GM23338 (cell line): ENCODE results near the gene SFRP4. TPM values are rescaled to one million over a fixed set of nuclear protein-coding genes. Genes with fewer than 3 reads are reported as not detected.

Experiments used
- ATAC-seq: fragments of 200-7000 bp; cut with Tn5 transposase; 3 replicates; pipeline ENCODE4 v1.9.1; 2020
- DNase-seq: peaks from one replicate; pipeline ENCODE4 v3.0.0-alpha.2; 2015; ENCODE audit warnings: low spot score
- H2AFZ ChIP-seq: fragments of 200-600 bp; sonication (generic); 2 replicates; pipeline ENCODE4 v1.8.0; 2016; ENCODE audit warnings: antibody characterized with exemption, mild to moderate bottlenecking, moderate library complexity
- H3F3A ChIP-seq: fragments of 200-600 bp; sonication (generic); replicated peaks from 2 replicates; pipeline ENCODE4 v1.8.0; 2017; ENCODE audit warnings: antibody characterized with exemption, mixed run types, low read depth
- H3K27ac ChIP-seq: fragments of 200-600 bp; sonication (generic); 2 replicates; pipeline ENCODE4 v1.6.1; 2016; ENCODE audit warnings: low read depth
- H3K27me3 ChIP-seq: fragments of 200-600 bp; sonication (generic); 2 replicates; pipeline ENCODE4 v1.8.0; 2016; ENCODE audit warnings: mild to moderate bottlenecking, mixed run types, moderate library complexity; ENCODE audit not compliant: insufficient read depth
- H3K36me3 ChIP-seq: fragments of 200-600 bp; sonication (generic); 2 replicates; pipeline ENCODE4 v1.8.0; 2016; ENCODE audit warnings: mild to moderate bottlenecking; ENCODE audit not compliant: insufficient read depth
- H3K4me1 ChIP-seq: fragments of 200-600 bp; sonication (generic); 2 replicates; pipeline ENCODE4 v1.8.0; 2016; ENCODE audit warnings: mild to moderate bottlenecking, moderate library complexity; ENCODE audit not compliant: insufficient read depth
- H3K4me2 ChIP-seq: fragments of 200-600 bp; sonication (generic); 2 replicates; pipeline ENCODE4 v1.7.1; 2017; ENCODE audit warnings: mixed run types
- H3K4me3 ChIP-seq: fragments of 200-600 bp; sonication (generic); 2 replicates; pipeline ENCODE4 v1.6.1; 2016; ENCODE audit warnings: mixed run types
- H3K79me2 ChIP-seq: fragments of 200-600 bp; sonication (generic); replicated peaks from 2 replicates; pipeline ENCODE4 v1.8.0; 2017; ENCODE audit warnings: mild to moderate bottlenecking; ENCODE audit not compliant: insufficient read depth
- H3K9me2 ChIP-seq: fragments of 200-600 bp; sonication (generic); 2 replicates; pipeline ENCODE4 v1.8.0; 2017; ENCODE audit not compliant: insufficient read depth
- H4K20me1 ChIP-seq: fragments of 200-600 bp; sonication (generic); replicated peaks from 2 replicates; pipeline ENCODE4 v1.8.0; 2017; ENCODE audit warnings: mild to moderate bottlenecking; ENCODE audit not compliant: insufficient read depth
- H3K27ac Mint-ChIP-seq: 2 replicates; pipeline ENCODE4 v1.8.0; 2020; ENCODE audit warnings: inconsistent platforms, mild to moderate bottlenecking, moderate library complexity, mixed read lengths
- H3K27me3 Mint-ChIP-seq: 3 replicates; pipeline ENCODE4 v1.8.0; 2022; ENCODE audit warnings: low read depth, mild to moderate bottlenecking, moderate library complexity, mixed read lengths, inconsistent platforms; ENCODE audit not compliant: insufficient read depth, poor library complexity
- H3K36me3 Mint-ChIP-seq: 3 replicates; pipeline ENCODE4 v1.8.0; 2021; ENCODE audit warnings: low read depth, mild to moderate bottlenecking, inconsistent platforms, moderate library complexity, mixed read lengths
- H3K4me1 Mint-ChIP-seq: 3 replicates; pipeline ENCODE4 v1.8.0; 2020; ENCODE audit warnings: mild to moderate bottlenecking, inconsistent platforms, mixed read lengths
- H3K4me3 Mint-ChIP-seq: 3 replicates; pipeline ENCODE4 v1.8.0; 2021; ENCODE audit warnings: moderate library complexity, mild to moderate bottlenecking, inconsistent platforms, mixed read lengths
- H3K9me3 Mint-ChIP-seq: 3 replicates; pipeline ENCODE4 v1.8.0; 2020; ENCODE audit warnings: moderate library complexity, mild to moderate bottlenecking, inconsistent platforms, mixed read lengths
- CREB1 ChIP-seq: fragments of 250-450 bp; sonication (Bioruptor Pico); IDR thresholded peaks from 2 replicates; pipeline ENCODE4 v1.5.0; 2020; ENCODE audit warnings: low read depth, mild to moderate bottlenecking, moderate library complexity
- CTCF ChIP-seq, 2 experiments: fragments of 200-600 bp in 1 of 2; sonication (generic) in 1 of 2; conservative IDR thresholded peaks; 2 replicates each; pipeline versions ENCODE4 v1.5.1 to v1.6.1; 2016 to 2017; ENCODE audit warnings: antibody characterized with exemption in 2 of 2, low read depth in 2 of 2, mild to moderate bottlenecking in 2 of 2, moderate library complexity in 1 of 2
- ETS1 ChIP-seq: IDR thresholded peaks from 2 replicates; pipeline ENCODE4 v1.6.1; 2016; ENCODE audit warnings: antibody characterized with exemption
- EZH2 ChIP-seq: fragments of 200-600 bp; sonication (generic); IDR thresholded peaks from one replicate; pipeline ENCODE4 v1.8.0; 2017; ENCODE audit warnings: antibody characterized with exemption, mild to moderate bottlenecking, low read depth; ENCODE audit not compliant: unreplicated experiment
- EZH2phosphoT487 ChIP-seq: fragments of 200-600 bp; sonication (generic); IDR thresholded peaks from one replicate; pipeline ENCODE4 v1.8.1; 2018; ENCODE audit warnings: antibody characterized with exemption; ENCODE audit not compliant: unreplicated experiment
- JUNB ChIP-seq: IDR thresholded peaks from one replicate; pipeline ENCODE4 v1.6.1; 2016; ENCODE audit warnings: antibody characterized with exemption; ENCODE audit not compliant: unreplicated experiment
- NANOG ChIP-seq: IDR thresholded peaks from 2 replicates; pipeline ENCODE4 v1.6.1; 2016; ENCODE audit warnings: antibody characterized with exemption, borderline replicate concordance
- POLR2AphosphoS5 ChIP-seq: IDR thresholded peaks from 2 replicates; pipeline ENCODE4 v1.6.1; 2016; ENCODE audit warnings: antibody characterized with exemption, low read depth
- REST ChIP-seq: IDR thresholded peaks from one replicate; pipeline ENCODE4 v1.6.1; 2018; ENCODE audit warnings: antibody characterized with exemption; ENCODE audit not compliant: unreplicated experiment
- STAT1 ChIP-seq: IDR thresholded peaks from one replicate; pipeline ENCODE4 v1.6.1; 2016; ENCODE audit warnings: antibody characterized with exemption; ENCODE audit not compliant: unreplicated experiment
- ZNF114 ChIP-seq: fragments of 250-450 bp; sonication (Bioruptor Pico); IDR thresholded peaks from 2 replicates; pipeline ENCODE4 v1.5.0; 2020; ENCODE audit warnings: mild to moderate bottlenecking, moderate library complexity
- polyA plus RNA-seq: library from polyadenylated mRNA; unstranded; fragments of >200 nt; fragmentation: Nextera tagmentation; extraction: Ambion mirVana; gene quantifications from 2 replicates; pipeline ENCODE4 v1.2.1, GENCODE V29; 2016
- total RNA-seq: library from RNA; depleted of rRNA; stranded (reverse); fragments of >200 nt; shearing (Covaris generic); gene quantifications from 2 replicates; pipeline ENCODE4 v1.2.3, GENCODE V29; 2014

SFRP4 gene
- total and polyA plus RNA-seq, 2 experiments from 2014 or later, result not detected

- Mint-ChIP-seq H3K36me3 (no peaks in the 10 kb centered on the region; the same call in 2 of the 3 replicates), H3K4me1 (peaks cover 7% of the 10 kb centered on the region; the same call in 2 of the 3 replicates), H3K27ac (no peak overlapping the region), H3K4me3 (no peak overlapping the region), H3K27me3 (peaks cover 14% of the 10 kb centered on the region), H3K9me3 (no peaks in the 10 kb centered on the region)
- H3K4me3 ChIP-seq, result no peak overlapping the region
- no peak overlapping the region for H3K4me2 ChIP-seq
- H3K27me3 ChIP-seq, result peaks cover 16% of the 10 kb centered on the region
- DNase-seq, result no peak
- 0 out of 2 replicates have a peak, but pooled peaks cover 8% of the 10 kb centered on the region for H3K79me2 ChIP-seq
- H4K20me1 ChIP-seq, result no peaks in the 10 kb centered on the region
- TF ChIP-seq JUNB, result no peak
- no peak for TF ChIP-seq EZH2phosphoT487
- no peaks in the 10 kb centered on the region for H3F3A ChIP-seq
- no peak for ATAC-seq
- H3K27ac ChIP-seq, result no peak overlapping the region
- no peaks in the 10 kb centered on the region for H3K36me3 ChIP-seq
- H2AFZ ChIP-seq, result no peak overlapping the region
- peaks cover 6% of the 10 kb centered on the region; the same call in 1 of the 2 replicates for H3K4me1 ChIP-seq
- 0 out of 2 replicates have a peak, but pooled peaks cover under 1% of the 10 kb centered on the region for H3K9me2 ChIP-seq
These were observed 7.9 kb upstream of the SFRP4 start for GRCh38 chr7:37924491-37925041.

GRCh38 chr7:37923996-37924395, 7.4 kb upstream of the SFRP4 start:
- no peaks in the 10 kb centered on the region for H3K9me3 Mint-ChIP-seq
- Histone ChIP-seq H2AFZ (no peak overlapping the region), H3K4me1 (peaks cover 6% of the 10 kb centered on the region; the same call in 1 of the 2 replicates), H3K9me2 (0 out of 2 replicates have a peak, but pooled peaks cover 5% of the 10 kb centered on the region), H3K27ac (no peak overlapping the region), H4K20me1 (no peaks in the 10 kb centered on the region), H3K36me3 (no peaks in the 10 kb centered on the region), H3K4me2 (no peak overlapping the region), H3K4me3 (no peak overlapping the region), H3F3A (no peaks in the 10 kb centered on the region), H3K27me3 (peaks cover 22% of the 10 kb centered on the region), H3K79me2 (0 out of 2 replicates have a peak, but pooled peaks cover 8% of the 10 kb centered on the region)
- H3K27ac Mint-ChIP-seq, result no peak overlapping the region
- no peak overlapping the region for H3K4me3 Mint-ChIP-seq
- DNase-seq (no peak), ATAC-seq (no peak)
- peaks cover 7% of the 10 kb centered on the region; the same call in 2 of the 3 replicates for H3K4me1 Mint-ChIP-seq
- H3K27me3 Mint-ChIP-seq, result peaks cover 15% of the 10 kb centered on the region
- no peaks in the 10 kb centered on the region; the same call in 2 of the 3 replicates for H3K36me3 Mint-ChIP-seq
- TF ChIP-seq NANOG (no peak), ZNF114 (CRISPR knock-in tag) (no peak), POLR2AphosphoS5 (no peak), JUNB (no peak), STAT1 (no peak), REST (no peak), CTCF (conservative IDR thresholded peaks at IDR 0.05; ENCODE audit: low read depth in 2 of 2) (no peak), CREB1 (CRISPR knock-in tag) (no peak), EZH2phosphoT487 (no peak), ETS1 (no peak), EZH2 (no peak)
